Liver (tissue), 3 donors: ENCODE measurements around the gene CELSR1.

Experiments
- FOXA1 ChIP-seq: IDR thresholded peaks from 2 replicates; pipeline ENCODE4 v1.6.1; 2016; ENCODE audit warnings: antibody characterized with exemption
- HNF4A ChIP-seq, 2 donors: conservative IDR thresholded peaks; 2 replicates each; pipeline ENCODE4 v1.6.1; 2016; ENCODE audit warnings: antibody characterized with exemption in 2 of 2, mild to moderate bottlenecking in 2 of 2
- JUND ChIP-seq, 2 donors: IDR thresholded peaks; 2 replicates each; pipeline ENCODE4 v1.6.1; 2016; ENCODE audit warnings: antibody characterized with exemption in 2 of 2
- RAD21 ChIP-seq, 2 donors: IDR thresholded peaks; 2 replicates each; pipeline ENCODE4 v1.6.1; 2016; ENCODE audit warnings: antibody characterized with exemption in 2 of 2, mild to moderate bottlenecking in 2 of 2
- RXRA ChIP-seq, 2 donors: IDR thresholded peaks; 2 replicates each; pipeline ENCODE4 v1.6.1; 2017 to 2018; ENCODE audit warnings: antibody characterized with exemption in 2 of 2, mild to moderate bottlenecking in 1 of 2
- SP1 ChIP-seq: IDR thresholded peaks from 2 replicates; pipeline ENCODE4 v1.6.1; 2018; ENCODE audit warnings: antibody characterized with exemption, mild to moderate bottlenecking
- TAF1 ChIP-seq: conservative IDR thresholded peaks from 2 replicates; pipeline ENCODE4 v1.6.1; 2016; ENCODE audit warnings: antibody characterized with exemption, mild to moderate bottlenecking
- YY1 ChIP-seq: IDR thresholded peaks from 2 replicates; pipeline ENCODE4 v1.6.1; 2016; ENCODE audit warnings: antibody characterized with exemption, mild to moderate bottlenecking
- TF ChIP-seq, protein P1 (sequence below): fragments of 150-350 bp; IDR thresholded peaks from 2 replicates; pipeline ENCODE4 v1.5.1; 2017; ENCODE audit warnings: improper control_type of control experiment, low read depth, low read length; ENCODE audit not compliant: missing input control
- TF ChIP-seq, protein P2 (sequence below): IDR thresholded peaks from 2 replicates; pipeline ENCODE4 v1.6.1; 2016; ENCODE audit warnings: antibody characterized with exemption, mild to moderate bottlenecking
- TF ChIP-seq, protein P3 (sequence below): IDR thresholded peaks from 2 replicates; pipeline ENCODE4 v1.6.1; 2016; ENCODE audit warnings: antibody characterized with exemption
- TF ChIP-seq, protein P4 (sequence below): IDR thresholded peaks from 2 replicates; pipeline ENCODE4 v1.6.1; 2016; ENCODE audit warnings: antibody characterized with exemption
- donor health status: healthy.
- donor health status: healthy.

DNA sequence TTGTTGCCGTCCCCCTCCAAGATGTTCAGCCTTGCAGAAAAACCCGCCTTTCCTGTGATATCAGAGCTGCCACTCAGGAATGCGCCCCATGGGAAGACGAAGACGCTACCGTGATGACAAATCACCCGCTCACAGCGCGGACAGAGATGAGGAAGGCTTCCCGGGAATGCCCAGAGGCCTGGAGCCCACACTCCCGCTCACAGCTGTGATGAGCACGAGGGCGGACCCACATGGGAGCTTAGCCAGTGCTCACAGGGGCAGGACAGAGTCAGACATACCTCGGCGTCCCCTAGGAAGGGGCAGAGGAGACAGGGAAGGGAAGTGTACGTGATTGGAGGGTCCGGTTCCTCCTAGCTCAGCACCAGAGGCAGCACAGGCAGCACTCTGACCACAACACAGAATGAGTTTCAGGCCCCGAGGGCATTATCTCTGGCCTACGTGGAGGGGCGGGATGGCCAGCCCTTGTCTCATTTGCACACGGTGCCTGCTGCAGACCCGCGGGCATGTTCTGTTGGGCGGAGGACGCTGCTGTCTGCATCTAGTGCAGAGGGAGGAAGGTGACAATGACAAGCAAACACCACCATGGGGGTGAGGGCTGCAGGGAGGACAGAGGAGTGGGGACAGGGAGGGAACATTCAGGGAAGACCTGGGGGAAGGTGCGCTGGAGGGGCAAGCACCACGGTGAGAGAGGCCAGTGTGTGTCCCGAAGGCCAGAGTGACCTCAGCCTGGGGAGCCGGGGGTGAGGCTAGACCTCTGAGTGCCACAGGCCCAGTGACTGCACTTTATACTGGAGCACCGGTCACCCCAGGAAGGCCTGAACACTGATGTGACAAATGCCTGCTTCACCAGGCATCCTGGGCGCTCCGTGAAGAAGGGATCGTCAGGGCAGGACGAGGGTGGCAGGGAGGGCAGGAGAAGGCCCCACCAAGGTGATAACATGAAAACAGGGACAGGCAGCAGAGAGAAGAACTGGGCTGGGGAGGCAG, 79.6 kb downstream of the CELSR1 start:
- no peak for TF ChIP-seq TAF1
- no peak for TF ChIP-seq RXRA (IDR thresholded peaks at IDR 0.05)
- TF ChIP-seq, protein P1, sequence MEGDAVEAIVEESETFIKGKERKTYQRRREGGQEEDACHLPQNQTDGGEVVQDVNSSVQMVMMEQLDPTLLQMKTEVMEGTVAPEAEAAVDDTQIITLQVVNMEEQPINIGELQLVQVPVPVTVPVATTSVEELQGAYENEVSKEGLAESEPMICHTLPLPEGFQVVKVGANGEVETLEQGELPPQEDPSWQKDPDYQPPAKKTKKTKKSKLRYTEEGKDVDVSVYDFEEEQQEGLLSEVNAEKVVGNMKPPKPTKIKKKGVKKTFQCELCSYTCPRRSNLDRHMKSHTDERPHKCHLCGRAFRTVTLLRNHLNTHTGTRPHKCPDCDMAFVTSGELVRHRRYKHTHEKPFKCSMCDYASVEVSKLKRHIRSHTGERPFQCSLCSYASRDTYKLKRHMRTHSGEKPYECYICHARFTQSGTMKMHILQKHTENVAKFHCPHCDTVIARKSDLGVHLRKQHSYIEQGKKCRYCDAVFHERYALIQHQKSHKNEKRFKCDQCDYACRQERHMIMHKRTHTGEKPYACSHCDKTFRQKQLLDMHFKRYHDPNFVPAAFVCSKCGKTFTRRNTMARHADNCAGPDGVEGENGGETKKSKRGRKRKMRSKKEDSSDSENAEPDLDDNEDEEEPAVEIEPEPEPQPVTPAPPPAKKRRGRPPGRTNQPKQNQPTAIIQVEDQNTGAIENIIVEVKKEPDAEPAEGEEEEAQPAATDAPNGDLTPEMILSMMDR, result no peak
- TF ChIP-seq, protein P2, sequence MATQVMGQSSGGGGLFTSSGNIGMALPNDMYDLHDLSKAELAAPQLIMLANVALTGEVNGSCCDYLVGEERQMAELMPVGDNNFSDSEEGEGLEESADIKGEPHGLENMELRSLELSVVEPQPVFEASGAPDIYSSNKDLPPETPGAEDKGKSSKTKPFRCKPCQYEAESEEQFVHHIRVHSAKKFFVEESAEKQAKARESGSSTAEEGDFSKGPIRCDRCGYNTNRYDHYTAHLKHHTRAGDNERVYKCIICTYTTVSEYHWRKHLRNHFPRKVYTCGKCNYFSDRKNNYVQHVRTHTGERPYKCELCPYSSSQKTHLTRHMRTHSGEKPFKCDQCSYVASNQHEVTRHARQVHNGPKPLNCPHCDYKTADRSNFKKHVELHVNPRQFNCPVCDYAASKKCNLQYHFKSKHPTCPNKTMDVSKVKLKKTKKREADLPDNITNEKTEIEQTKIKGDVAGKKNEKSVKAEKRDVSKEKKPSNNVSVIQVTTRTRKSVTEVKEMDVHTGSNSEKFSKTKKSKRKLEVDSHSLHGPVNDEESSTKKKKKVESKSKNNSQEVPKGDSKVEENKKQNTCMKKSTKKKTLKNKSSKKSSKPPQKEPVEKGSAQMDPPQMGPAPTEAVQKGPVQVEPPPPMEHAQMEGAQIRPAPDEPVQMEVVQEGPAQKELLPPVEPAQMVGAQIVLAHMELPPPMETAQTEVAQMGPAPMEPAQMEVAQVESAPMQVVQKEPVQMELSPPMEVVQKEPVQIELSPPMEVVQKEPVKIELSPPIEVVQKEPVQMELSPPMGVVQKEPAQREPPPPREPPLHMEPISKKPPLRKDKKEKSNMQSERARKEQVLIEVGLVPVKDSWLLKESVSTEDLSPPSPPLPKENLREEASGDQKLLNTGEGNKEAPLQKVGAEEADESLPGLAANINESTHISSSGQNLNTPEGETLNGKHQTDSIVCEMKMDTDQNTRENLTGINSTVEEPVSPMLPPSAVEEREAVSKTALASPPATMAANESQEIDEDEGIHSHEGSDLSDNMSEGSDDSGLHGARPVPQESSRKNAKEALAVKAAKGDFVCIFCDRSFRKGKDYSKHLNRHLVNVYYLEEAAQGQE, result no peak
- TF ChIP-seq, protein P3, sequence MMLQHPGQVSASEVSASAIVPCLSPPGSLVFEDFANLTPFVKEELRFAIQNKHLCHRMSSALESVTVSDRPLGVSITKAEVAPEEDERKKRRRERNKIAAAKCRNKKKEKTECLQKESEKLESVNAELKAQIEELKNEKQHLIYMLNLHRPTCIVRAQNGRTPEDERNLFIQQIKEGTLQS, result no peak
- no peak for TF ChIP-seq YY1
- TF ChIP-seq SP1, result no peak
- no peak for TF ChIP-seq RAD21 (IDR thresholded peaks at IDR 0.05)
- no peak for TF ChIP-seq JUND (IDR thresholded peaks at IDR 0.05)
- TF ChIP-seq, protein P4, sequence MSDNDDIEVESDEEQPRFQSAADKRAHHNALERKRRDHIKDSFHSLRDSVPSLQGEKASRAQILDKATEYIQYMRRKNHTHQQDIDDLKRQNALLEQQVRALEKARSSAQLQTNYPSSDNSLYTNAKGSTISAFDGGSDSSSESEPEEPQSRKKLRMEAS, result no peak
- TF ChIP-seq FOXA1, result no peak
- no peak for TF ChIP-seq HNF4A (conservative IDR thresholded peaks at IDR 0.05)
